GM12864 (cell line): Measurements from ENCODE around the gene CCL16.
A peak's percentile ranks its signal among the peaks of the same experiment; 100 is the strongest.

Experiments
- DNase-seq: peaks from one replicate; pipeline ENCODE4 v3.0.0-alpha.2; 2011; ENCODE audit warnings: low read depth
- H3K4me3 ChIP-seq: 2 replicates; pipeline ENCODE4 v1.5.1; 2011; ENCODE audit warnings: mild to moderate bottlenecking, low read depth, low read length, control low read depth
- TF ChIP-seq, protein P1 (sequence below): IDR thresholded peaks from 2 replicates; pipeline ENCODE4 v1.5.1; 2011; ENCODE audit warnings: low read depth, mild to moderate bottlenecking, moderate library complexity, low read length, control low read depth, inconsistent platforms; ENCODE audit errors: missing control alignments

CCL16 gene

GRCh38 chr17:35988164-35988563, 6.9 kb upstream of the CCL16 start:
- no peak overlapping the region for H3K4me3 ChIP-seq
- TF ChIP-seq, protein P1, sequence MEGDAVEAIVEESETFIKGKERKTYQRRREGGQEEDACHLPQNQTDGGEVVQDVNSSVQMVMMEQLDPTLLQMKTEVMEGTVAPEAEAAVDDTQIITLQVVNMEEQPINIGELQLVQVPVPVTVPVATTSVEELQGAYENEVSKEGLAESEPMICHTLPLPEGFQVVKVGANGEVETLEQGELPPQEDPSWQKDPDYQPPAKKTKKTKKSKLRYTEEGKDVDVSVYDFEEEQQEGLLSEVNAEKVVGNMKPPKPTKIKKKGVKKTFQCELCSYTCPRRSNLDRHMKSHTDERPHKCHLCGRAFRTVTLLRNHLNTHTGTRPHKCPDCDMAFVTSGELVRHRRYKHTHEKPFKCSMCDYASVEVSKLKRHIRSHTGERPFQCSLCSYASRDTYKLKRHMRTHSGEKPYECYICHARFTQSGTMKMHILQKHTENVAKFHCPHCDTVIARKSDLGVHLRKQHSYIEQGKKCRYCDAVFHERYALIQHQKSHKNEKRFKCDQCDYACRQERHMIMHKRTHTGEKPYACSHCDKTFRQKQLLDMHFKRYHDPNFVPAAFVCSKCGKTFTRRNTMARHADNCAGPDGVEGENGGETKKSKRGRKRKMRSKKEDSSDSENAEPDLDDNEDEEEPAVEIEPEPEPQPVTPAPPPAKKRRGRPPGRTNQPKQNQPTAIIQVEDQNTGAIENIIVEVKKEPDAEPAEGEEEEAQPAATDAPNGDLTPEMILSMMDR: no peak
- no peak for DNase-seq

DNA sequence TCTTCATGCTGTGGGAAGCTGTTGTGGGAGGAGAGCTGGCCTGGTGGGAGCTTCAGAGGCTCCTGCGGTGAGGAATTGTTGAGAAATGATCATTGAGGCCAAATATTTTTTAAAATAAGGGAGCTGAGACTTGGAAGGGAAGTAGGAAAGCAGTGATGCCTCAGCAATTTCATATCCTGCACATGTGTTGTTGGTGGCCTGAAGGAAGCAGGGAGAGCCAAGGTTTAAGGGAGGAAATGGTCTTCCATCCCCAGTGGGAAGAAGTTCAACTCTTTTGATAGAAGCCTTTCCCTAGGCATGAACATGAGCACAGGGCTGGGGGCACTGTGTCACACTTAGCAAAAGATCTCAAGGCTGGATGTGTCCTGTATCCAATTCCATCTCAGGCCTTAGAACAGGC, 5.3 kb upstream of the CCL16 start, which contains the start of gene CCL14:
CCL14 (minus strand) TSS at position 87 of the 400 bp plus-strand sequence; CDS start at position 7, 80 bp downstream.
- TF ChIP-seq, protein P1: no peak
- no peak within 1 kb of the TSS for H3K4me3 ChIP-seq
- no peak for DNase-seq

GRCh38 chr17:35984140-35984539, 2.8 kb upstream of the CCL16 start:
- TF ChIP-seq, protein P1: no peak
- no peak overlapping the region for H3K4me3 ChIP-seq
- DNase-seq: no peak

GRCh38 chr17:35982409-35983191, 1.3 kb upstream of the CCL16 start:
- TF ChIP-seq, protein P1: no peak
- DNase-seq: no peak

DNA sequence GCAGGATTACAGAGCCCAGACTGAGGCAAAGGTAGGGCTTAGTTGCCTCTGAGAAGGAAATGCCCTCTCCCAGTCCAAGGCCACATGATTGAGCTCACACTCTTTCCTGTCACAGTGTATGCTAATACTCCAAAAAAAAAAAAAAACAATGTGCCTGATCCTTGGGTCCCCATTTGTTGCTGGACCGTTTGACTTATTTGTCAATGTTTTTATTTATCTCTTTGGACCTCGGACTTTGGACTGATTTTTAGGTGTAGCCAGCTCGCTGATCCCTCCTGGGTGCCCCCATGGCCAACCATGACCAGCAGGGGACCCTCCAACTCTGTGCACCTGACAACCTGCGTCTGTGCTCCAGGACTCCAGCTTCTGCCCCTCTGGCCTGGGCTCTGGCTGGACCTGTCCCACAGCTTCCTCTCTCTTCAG, 622 bp upstream of the CCL16 start:
- H3K4me3 ChIP-seq: no peak overlapping the region
- TF ChIP-seq, protein P1: peak; percentile 39
- no peak for DNase-seq

More at GRCh38 chr17:35982409-35983191, 1.3 kb upstream of the CCL16 start:
- no peak overlapping the region for H3K4me3 ChIP-seq

DNA sequence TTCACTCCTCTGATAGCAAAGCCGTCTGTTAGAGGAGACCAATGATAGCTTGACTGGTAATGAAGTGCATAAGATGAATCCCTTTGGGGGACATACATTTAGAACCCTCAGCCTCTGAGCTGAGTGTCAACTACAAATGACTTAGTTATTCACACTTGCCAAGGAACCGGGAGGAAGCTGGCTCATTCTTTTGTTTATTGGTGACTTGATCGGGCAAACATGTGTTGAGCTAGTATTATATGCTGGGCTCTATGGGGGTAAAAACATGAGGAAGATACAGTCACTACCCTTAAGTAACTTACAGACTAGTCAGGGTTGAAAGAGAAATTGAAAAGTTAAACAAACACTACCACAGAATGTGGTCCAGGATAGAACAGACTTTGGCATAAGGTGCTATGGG, 3.0 kb downstream of the CCL16 start:
- DNase-seq: no peak
- no peak overlapping the region for H3K4me3 ChIP-seq
- TF ChIP-seq, protein P1: no peak

DNA sequence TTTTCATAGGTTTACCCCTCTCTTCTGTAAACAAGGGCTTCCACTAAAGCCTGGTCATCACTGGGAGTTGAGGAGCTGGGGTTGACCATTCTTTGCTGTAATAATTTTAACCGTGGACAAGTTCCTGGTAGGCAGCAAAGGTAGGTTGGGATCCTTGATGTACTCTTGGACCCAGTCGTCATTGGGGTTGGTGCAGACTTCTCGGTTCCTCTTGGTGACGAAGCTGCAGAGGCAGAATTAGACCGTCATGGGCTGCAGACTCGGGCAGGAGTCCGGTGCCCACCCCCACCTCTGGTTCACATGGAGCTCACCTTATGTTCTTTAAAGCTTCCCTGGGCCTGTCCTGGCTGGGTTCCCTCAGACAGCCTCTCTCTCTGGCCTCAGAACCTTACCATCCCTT, 3.8 kb downstream of the CCL16 start:
- DNase-seq: peak; percentile 33
- no peak overlapping the region for H3K4me3 ChIP-seq
- TF ChIP-seq, protein P1: no peak
